Vagina (tissue), 2 donors: ENCODE data around the gene MICAL3.

Source experiments
- POLR2A ChIP-seq, 2 donors: fragments of 450-650 bp; IDR thresholded peaks; one replicate each; pipeline ENCODE4 v1.6.1; 2017; ENCODE audit warnings: antibody characterized with exemption in 2 of 2, mild to moderate bottlenecking in 2 of 2, moderate library complexity in 2 of 2
- POLR2AphosphoS5 ChIP-seq, 2 donors: sonication (generic); formaldehyde crosslinking; IDR thresholded peaks; one replicate each; pipeline ENCODE4 v1.9.0; 2017; ENCODE audit warnings: antibody characterized with exemption in 2 of 2, mild to moderate bottlenecking in 2 of 2, low read depth in 1 of 2; ENCODE audit not compliant: insufficient read depth in 1 of 2
- TF ChIP-seq, protein P1 (sequence below), 3 experiments: fragments of 450-650 bp in 2 of 3; fragments of 200-600 bp in 1 of 3; sonication (generic) in 1 of 3; IDR thresholded peaks; one replicate each; pipeline ENCODE4 v1.5.1; 2017 to 2019; ENCODE audit warnings: antibody characterized with exemption in 3 of 3, mild to moderate bottlenecking in 2 of 3, moderate library complexity in 2 of 3

DNA sequence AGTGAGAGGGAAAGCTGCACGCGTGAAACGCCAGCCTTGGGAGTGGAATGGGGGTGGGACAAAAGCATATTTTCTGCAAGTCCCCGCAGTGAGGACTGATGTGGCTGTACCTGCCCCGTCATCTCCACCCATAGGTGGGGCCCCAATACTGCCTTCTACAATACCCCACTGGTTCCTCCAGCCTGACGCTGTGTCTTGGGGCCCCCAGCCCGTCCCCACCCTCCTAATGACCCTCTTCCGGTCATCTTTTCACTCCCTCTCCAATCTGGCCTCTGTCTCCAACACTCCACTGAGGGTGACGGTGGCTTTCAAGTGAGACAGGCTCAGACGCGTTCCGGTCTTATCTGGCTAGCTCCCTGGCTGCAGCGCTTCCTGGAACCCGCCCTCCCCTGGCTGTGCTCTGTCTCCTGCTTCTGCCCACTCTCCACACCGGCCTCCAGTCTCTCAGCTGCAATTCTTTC lies 104.2 kb downstream of the MICAL3 start:
- TF ChIP-seq POLR2A (IDR thresholded peaks at IDR 0.05) (no peak), POLR2AphosphoS5 (IDR thresholded peaks at IDR 0.05; ENCODE audit: insufficient read depth in 1 of 2, low read depth in 1 of 2) (no peak)
- TF ChIP-seq, protein P1, sequence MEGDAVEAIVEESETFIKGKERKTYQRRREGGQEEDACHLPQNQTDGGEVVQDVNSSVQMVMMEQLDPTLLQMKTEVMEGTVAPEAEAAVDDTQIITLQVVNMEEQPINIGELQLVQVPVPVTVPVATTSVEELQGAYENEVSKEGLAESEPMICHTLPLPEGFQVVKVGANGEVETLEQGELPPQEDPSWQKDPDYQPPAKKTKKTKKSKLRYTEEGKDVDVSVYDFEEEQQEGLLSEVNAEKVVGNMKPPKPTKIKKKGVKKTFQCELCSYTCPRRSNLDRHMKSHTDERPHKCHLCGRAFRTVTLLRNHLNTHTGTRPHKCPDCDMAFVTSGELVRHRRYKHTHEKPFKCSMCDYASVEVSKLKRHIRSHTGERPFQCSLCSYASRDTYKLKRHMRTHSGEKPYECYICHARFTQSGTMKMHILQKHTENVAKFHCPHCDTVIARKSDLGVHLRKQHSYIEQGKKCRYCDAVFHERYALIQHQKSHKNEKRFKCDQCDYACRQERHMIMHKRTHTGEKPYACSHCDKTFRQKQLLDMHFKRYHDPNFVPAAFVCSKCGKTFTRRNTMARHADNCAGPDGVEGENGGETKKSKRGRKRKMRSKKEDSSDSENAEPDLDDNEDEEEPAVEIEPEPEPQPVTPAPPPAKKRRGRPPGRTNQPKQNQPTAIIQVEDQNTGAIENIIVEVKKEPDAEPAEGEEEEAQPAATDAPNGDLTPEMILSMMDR (IDR thresholded peaks at IDR 0.05) = no peak
